Stimulated activated CD4-positive, alpha-beta T cell treated with anti-CD3 and anti-CD28 coated beads, Interleukin-15, amount 100 ng/mL, for 1 hour (primary cell): ENCODE results near the gene KRT39.
"Not testable (repeated sequence)": the region's sequence is repeated elsewhere in the genome, so short reads cannot be mapped to it uniquely, and the experiment has no call there.

ENCODE experiments used
- DNase-seq, 2 donors: peaks; one replicate each; pipeline ENCODE4 v3.0.0-alpha.2; 2020; ENCODE audit warnings: low read depth in 1 of 2, low spot score in 1 of 2

The KRT39 gene

GRCh38 chr17:40942553-40942952 is 24.2 kb downstream of the KRT39 start:
- no peak for DNase-seq

DNA sequence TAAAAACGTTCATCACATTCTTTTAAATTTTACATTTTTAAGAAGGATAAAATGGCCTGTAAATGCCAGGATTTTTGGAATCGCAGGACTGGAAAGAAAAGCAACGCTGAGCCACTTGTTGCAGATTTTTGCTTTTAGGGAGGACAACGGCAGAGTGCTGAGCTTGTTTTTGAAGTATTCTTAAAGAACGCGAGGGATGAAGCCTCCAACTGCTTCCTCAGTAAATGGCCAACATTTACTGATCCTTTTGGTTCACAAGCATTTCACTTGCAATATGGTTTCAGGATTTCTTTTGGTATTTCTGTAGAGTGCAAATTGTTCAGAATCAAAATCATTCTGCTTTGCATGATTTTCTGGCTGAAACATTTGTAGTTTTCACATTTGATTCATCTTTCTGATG is 26.5 kb downstream of the KRT39 start:
- DNase-seq = no peak

DNA sequence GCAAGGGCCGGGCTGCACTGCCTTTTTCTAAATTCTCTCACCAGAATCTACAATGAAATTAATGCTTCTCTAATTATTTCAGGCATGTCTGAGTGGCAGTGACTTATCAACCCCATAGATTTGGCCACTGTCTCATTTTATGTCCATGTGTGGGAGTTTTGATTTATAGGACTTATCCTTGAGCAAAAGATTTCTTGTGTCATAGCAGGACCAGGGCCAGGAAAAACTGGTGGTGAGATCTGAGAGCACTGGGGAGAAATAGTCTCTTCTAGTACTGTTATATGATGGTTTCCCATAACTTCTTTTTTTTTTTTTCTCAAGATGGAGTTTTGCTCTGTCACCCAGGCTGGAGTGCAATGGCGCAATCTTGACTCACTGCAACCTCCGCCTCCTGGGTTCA is 27.8 kb downstream of the KRT39 start:
- DNase-seq = no peak

- no peak for DNase-seq
Observed at GRCh38 chr17:40937384-40937819, 29.3 kb downstream of the KRT39 start, which contains the start of gene KRT23. TSS of gene KRT23 (minus strand) at chr17:40937646. CDS start at chr17:40936603, 1,043 bp downstream.

DNA sequence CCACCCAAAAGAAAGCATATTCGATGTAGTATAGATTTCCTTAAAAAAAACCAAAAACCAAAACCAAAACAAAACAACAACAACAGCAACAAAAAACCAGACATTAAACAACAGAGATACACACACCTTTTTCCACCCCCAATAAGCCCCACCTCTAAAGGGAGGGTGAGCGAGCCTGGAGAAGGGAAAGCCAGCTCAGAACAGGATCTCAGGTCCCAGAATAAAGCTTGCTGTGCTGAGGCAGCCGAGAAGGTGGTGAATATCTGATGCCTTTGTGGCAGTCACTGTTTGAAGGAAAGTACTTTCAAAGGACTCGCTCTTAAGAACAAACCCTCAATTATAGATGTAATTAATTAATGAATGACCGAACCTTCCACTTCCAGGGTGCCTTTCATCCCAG is 29.8 kb downstream of the KRT39 start:
- DNase-seq = no peak

DNA sequence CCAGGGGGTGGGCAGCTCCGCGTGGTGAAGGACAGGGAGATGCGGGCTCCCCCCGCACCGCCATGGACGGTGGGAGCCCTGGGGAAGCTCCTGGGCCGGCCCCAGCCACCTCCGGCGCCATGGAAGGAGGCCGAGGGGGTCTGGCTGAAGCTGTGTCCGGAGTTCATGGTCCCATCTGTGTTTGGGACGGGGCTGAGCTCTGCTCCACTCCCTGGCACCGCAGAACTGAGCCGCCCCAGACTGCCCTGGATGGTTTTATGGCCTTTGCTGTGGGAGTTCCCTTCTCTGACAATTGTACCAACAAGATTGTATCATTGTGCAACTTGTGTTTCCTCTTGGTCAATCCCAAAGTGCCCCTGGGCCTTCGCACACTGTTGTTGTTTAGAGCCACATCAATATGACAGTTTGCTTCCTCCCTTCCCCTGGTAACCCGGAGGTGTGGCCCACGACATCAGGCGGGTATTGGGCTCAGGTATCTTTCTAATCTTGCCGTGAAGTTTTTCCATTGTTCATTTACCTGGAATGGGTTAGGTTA is 30.2 kb downstream of the KRT39 start:
- DNase-seq = no peak

- DNase-seq = no peak
Observed at GRCh38 chr17:40935624-40936023, 31.1 kb downstream of the KRT39 start.

GRCh38 chr17:40932608-40933007 is 34.1 kb downstream of the KRT39 start:
- DNase-seq = no peak

DNA sequence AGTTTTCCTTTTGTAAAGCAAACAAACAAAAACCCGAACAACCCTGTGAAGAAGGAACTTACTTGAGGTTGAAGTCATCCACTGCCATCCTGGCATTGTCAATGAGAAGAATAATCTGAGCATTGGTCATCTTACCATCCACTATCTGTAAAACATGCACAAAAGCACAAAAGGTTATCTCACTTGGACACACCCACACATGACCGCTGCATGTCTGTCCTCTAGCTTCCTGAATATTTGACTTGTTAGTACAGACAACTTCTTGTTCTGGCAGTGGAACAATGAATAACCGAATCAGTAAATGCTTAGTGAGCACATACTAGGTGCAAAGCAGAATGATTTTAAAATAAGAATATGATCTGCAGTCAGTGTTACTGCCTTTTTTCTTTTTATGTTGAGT is 35.4 kb downstream of the KRT39 start:
- DNase-seq = no peak

DNA sequence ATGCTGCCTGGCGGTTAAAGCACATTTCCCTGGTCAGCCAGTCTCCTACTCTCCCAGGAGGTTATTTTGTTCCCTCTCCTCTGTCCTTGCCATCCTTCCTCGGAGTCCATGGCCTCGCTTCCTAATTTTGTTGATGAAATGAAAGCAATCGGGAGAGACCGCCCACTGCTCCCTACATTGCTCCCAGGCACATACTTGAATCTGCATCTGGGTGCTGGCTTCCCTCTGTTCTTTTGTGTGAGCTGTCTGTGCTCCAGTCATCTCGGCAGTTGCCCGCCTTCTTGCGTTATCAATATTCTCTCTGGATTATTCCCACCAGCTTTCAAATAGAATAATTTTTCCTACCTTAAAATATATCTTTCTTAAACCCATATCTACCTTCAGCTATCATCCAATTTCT is 40.4 kb downstream of the KRT39 start:
- no peak for DNase-seq

GRCh38 chr17:40922239-40922638 is 44.5 kb downstream of the KRT39 start:
- no peak for DNase-seq

DNA sequence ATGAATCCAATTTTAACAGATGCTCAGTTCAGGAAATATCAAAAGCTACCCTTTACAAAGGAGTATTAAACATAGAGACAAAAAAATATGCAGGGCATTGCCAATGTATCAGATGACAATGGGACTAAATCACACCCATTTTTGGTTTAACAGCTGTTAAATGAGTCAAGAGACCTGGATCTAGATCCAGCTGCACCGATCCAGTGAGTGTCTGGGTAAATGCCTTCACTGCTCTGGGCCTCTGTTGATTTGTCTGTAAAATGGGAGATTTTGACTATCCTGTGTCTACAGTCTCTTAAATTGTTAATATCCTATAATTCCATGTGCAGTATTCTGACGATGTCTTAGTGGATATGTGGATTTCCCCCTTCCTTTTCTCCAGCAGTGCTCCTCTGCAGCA is 45.7 kb downstream of the KRT39 start:
- DNase-seq = no peak

DNA sequence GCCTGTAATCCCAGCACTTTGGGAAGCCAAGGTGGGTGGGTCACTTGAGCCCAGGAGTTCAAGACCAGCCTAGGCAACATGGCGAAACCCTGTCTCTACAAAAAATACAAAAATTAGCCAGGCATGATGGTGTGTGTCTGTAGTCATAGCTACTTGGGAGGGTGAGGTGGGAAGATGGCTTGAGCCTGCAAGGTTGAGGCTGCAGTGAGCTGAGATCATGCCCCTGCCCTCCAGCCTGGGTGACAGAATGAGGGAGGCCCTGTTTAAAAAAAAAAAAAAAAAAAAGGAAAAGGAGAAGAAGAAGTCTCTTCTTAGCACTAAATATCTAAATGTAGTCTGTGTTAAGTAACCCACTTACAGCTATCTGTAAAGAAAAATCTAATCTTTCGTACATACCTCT is 49.6 kb downstream of the KRT39 start:
- DNase-seq = not testable (repeated sequence)

DNA sequence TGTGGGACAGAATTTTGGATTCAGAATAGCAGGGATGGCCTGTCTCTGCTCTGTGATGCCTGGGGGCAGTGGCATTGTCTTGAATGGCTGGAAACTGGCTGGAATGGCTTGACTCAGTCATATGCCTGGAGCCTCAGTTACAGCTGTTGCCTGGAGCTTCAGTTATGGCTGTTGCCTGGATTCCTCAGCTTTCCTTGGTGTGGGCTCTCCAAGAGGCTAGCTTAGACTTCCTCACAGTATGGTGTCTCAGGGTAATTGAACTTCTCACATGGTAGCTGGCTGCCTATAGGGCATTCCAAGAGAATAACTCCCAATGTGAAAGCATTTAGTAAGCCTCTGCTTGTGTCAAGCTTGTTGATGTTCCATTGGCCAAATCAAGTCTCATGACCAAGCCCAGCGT is 50.4 kb downstream of the KRT39 start:
- DNase-seq = no peak

GRCh38 chr17:40915721-40916256 is 51.0 kb downstream of the KRT39 start:
- no peak for DNase-seq

GRCh38 chr17:40915199-40915661 is 51.5 kb downstream of the KRT39 start:
- no peak for DNase-seq

DNA sequence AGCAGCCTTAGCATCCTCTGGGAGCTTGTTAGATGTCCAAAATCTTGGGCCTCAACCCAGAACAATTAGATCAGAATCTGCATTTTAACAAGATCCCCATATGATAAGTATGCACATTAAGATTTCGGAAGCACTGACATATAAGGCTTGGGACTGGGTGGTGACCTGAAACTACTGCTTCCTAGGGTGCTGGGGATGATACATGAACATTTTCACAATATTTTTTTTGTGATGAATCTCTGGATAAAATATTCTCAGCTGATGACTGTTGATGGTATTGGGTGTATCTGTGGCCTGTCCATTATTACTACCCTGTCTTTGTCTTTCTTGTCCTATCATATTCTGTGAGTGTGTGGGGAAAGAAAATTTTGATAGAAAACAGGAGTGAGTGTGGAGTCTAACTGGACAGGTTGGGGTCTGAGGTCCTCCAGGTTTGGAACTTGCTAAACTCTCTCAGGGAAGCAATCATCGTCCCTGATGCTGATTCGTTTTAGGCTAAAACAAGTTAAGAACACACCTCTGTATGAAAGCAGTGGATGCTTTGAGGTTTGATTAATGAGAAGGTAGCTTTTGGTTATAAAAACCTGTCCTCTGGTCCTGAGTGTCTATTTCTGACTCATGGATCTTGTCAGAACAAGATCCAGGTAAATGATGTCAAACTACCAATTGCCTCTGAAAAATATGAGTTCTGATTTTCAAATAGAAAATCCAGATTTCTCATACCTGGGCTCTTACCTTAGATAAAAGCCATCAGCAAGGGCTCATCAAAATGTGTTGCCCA is 52.5 kb downstream of the KRT39 start:
- DNase-seq = no peak

DNA sequence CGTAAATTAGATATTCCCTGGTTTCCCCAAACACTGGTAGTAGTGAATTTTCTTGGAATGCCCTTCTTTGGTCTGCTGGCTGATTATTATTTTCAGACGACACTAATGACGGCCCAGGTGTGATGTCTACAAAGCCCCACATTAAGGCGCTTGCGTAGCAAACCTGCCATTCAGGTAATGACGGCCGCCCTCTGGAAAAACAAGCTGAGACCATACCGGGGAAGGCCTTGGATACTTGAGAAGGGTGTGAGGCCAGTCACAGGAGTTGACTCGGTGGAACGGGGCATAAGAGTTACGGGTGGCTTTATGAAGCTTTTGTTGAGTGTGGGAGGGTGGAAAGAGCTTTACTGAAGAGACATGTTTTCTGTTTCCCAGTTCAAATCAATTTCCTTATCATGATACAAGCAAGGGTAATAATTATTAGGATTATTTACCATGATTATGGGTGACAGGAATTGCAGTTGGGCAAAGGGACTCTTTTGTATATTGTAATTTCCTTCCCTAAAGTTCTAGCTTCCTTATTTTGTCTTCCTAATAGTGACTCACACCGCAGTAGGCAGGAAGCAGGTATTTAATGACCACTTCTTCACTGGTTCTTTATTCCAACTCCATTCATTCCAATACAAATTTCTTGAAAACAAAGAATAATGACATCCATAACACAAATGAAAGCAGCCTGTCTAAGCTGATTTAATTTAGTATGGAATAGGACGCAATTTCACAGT is 54.1 kb downstream of the KRT39 start:
- no peak for DNase-seq

- no peak for DNase-seq
Observed at GRCh38 chr17:40910441-40910841, 56.3 kb downstream of the KRT39 start.

DNA sequence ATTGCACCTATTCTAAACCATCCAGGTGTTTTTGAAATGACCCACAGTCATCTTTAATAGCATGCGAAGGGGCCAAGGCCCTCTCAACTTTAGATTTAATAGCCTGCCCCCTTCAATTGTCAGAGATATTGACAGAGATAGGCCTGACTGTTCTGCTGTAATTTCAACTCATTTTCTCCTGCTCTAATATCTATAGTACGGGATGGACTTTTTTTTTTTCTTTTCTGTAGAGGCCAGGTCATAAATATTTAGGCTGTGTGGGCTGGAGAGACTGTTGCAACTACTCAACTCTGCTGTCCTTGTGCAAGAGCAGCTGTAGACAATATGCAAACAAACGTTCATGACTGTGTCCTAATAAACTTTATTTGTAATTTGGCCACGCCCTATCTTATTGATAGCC is 57.0 kb downstream of the KRT39 start:
- DNase-seq = no peak

DNA sequence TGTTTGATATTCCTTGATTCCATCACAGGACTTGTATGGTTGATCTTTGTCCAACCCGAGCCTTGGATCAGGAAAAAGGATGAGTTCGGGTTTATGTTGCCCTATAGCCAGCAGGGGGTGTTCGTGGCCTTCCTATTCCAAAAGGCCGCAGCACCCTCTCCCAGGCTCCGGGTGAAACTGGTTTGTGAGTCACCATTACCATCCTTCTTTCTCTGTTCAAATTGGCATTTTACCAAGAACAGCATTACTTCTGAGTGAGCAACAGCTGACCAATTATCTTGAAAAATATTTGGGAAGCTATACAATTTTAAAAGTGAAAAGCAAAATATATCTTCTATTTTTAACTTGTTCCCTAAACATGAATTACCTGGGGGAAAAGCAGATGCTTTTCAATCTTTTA is 57.4 kb downstream of the KRT39 start:
- peak; percentile 26 to 28 for DNase-seq
